Measurements from ENCODE around the gene GPATCH1. TPM values are rescaled to one million over a fixed set of nuclear protein-coding genes. Genes with fewer than 3 reads are reported as not detected.
A peak's percentile ranks its signal among the peaks of the same experiment; 100 is the strongest.

GPATCH1 gene
- total and polyA plus RNA-seq, 2 of the 13 experiments (the other 11 are each of a cell fraction or from before 2014, with no cell fraction given) = 6.8 to 6.9 TPM

GRCh38 chr19:33080761-33081681 lies at the start of gene GPATCH1 (continued):
- TF ChIP-seq ZFP37 (CRISPR knock-in tag; IDR thresholded peaks at IDR 0.05; ENCODE audit: borderline replicate concordance) (0 out of 2 replicates have a peak, but pooled peaks have one; percentile 57), ZNF24 (IDR thresholded peaks at IDR 0.05) (no peak), CREB3 (CRISPR knock-in tag; IDR thresholded peaks at IDR 0.05) (no peak), PAX8 (CRISPR knock-in tag; IDR thresholded peaks at IDR 0.05; ENCODE audit: borderline replicate concordance) (no peak), KDM5B (CRISPR knock-in tag; IDR thresholded peaks at IDR 0.05; ENCODE audit: borderline replicate concordance) (peak; percentile 70; the same call in 1 of the 2 replicates), KDM2A (CRISPR knock-in tag; IDR thresholded peaks at IDR 0.05; ENCODE audit: borderline replicate concordance, low read depth) (peak; percentile 93), TAF1 (CRISPR knock-in tag; IDR thresholded peaks at IDR 0.05) (peak; percentile 88), ZBTB37 (CRISPR knock-in tag; IDR thresholded peaks at IDR 0.05) (no peak), ZNF251 (CRISPR knock-in tag; IDR thresholded peaks at IDR 0.05) (0 out of 2 replicates have a peak, but pooled peaks have one; percentile 53), BCL3 (CRISPR knock-in tag; IDR thresholded peaks at IDR 0.05) (peak; percentile 81), TCF7 (IDR thresholded peaks at IDR 0.05; ENCODE audit: low read depth) (no peak), ELF4 (CRISPR knock-in tag; IDR thresholded peaks at IDR 0.05; ENCODE audit: borderline replicate concordance) (no peak), PHF5A (CRISPR knock-in tag; IDR thresholded peaks at IDR 0.05; ENCODE audit: low read depth, unreplicated experiment) (no peak), SOX6 (IDR thresholded peaks at IDR 0.05) (no peak), SOX6 (CRISPR knock-in tag; IDR thresholded peaks at IDR 0.05) (peak; percentile 57; the same call in 1 of the 2 replicates), ARID5B (CRISPR knock-in tag; IDR thresholded peaks at IDR 0.05) (peak; percentile 53; the same call in 1 of the 2 replicates), NR1H2 (CRISPR knock-in tag; IDR thresholded peaks at IDR 0.05; ENCODE audit: borderline replicate concordance, low read depth) (no peak), IRF9 (CRISPR knock-in tag; IDR thresholded peaks at IDR 0.05; ENCODE audit: borderline replicate concordance) (peak; percentile 81; the same call in 1 of the 2 replicates), ZNF790 (CRISPR knock-in tag; IDR thresholded peaks at IDR 0.05; ENCODE audit: borderline replicate concordance) (no peak), HNF4A (CRISPR knock-in tag; IDR thresholded peaks at IDR 0.05) (peak; percentile 48)
